ENCODE data around the gene TBX2.
A peak's percentile ranks its signal among the peaks of the same experiment; 100 is the strongest.

Gene TBX2

GRCh38 chr17:61411261-61412142 is 11.9 kb downstream of the TBX2 start:
- H3K27ac Mint-ChIP-seq: no peak overlapping the region
- H3K9me3 Mint-ChIP-seq: no peaks in the 10 kb centered on the region
- H3K4me1 Mint-ChIP-seq: peaks cover 16% of the 10 kb centered on the region
- H3K36me3 Mint-ChIP-seq: no peaks in the 10 kb centered on the region
- peaks cover 27% of the 10 kb centered on the region for H3K27me3 Mint-ChIP-seq
- H3K4me3 Mint-ChIP-seq: peak overlapping the region; percentile 57

- Mint-ChIP-seq H3K27me3 (peaks cover 24% of the 10 kb centered on the region), H3K9me3 (no peaks in the 10 kb centered on the region), H3K27ac (no peak overlapping the region), H3K36me3 (no peaks in the 10 kb centered on the region), H3K4me1 (peaks cover 16% of the 10 kb centered on the region), H3K4me3 (peak overlapping the region; percentile 71)
Observed at GRCh38 chr17:61412143-61412859, 12.7 kb downstream of the TBX2 start.

- Mint-ChIP-seq H3K4me1 (peaks cover 16% of the 10 kb centered on the region), H3K4me3 (peak overlapping the region; percentile 68), H3K9me3 (no peaks in the 10 kb centered on the region), H3K27me3 (peaks cover 19% of the 10 kb centered on the region), H3K27ac (no peak overlapping the region), H3K36me3 (no peaks in the 10 kb centered on the region)
Observed at GRCh38 chr17:61412860-61413660, 13.4 kb downstream of the TBX2 start.

GRCh38 chr17:61413661-61414126 is 14.1 kb downstream of the TBX2 start:
- H3K4me1 Mint-ChIP-seq: peaks cover 13% of the 10 kb centered on the region
- H3K27me3 Mint-ChIP-seq: peaks cover 13% of the 10 kb centered on the region
- no peaks in the 10 kb centered on the region for H3K9me3 Mint-ChIP-seq
- no peaks in the 10 kb centered on the region for H3K36me3 Mint-ChIP-seq
- peak overlapping the region; percentile 43 for H3K4me3 Mint-ChIP-seq
- H3K27ac Mint-ChIP-seq: no peak overlapping the region

- H3K4me3 Mint-ChIP-seq: no peak overlapping the region
- H3K9me3 Mint-ChIP-seq: no peaks in the 10 kb centered on the region
- H3K27ac Mint-ChIP-seq: no peak overlapping the region
- H3K36me3 Mint-ChIP-seq: no peaks in the 10 kb centered on the region
- peaks cover 15% of the 10 kb centered on the region for H3K27me3 Mint-ChIP-seq
- peaks cover 10% of the 10 kb centered on the region for H3K4me1 Mint-ChIP-seq
Observed at GRCh38 chr17:61414141-61414935, 14.7 kb downstream of the TBX2 start.

- no peak overlapping the region for H3K27ac Mint-ChIP-seq
- H3K36me3 Mint-ChIP-seq: no peaks in the 10 kb centered on the region
- peaks cover 8% of the 10 kb centered on the region for H3K4me1 Mint-ChIP-seq
- H3K27me3 Mint-ChIP-seq: peaks cover 14% of the 10 kb centered on the region
- no peaks in the 10 kb centered on the region for H3K9me3 Mint-ChIP-seq
- no peak overlapping the region for H3K4me3 Mint-ChIP-seq
Observed at GRCh38 chr17:61414936-61415251, 15.3 kb downstream of the TBX2 start.

- H3K27me3 Mint-ChIP-seq: peaks cover 14% of the 10 kb centered on the region
- peaks cover 1% of the 10 kb centered on the region for H3K4me1 Mint-ChIP-seq
- no peak overlapping the region for H3K4me3 Mint-ChIP-seq
- no peak overlapping the region for H3K27ac Mint-ChIP-seq
- no peaks in the 10 kb centered on the region for H3K36me3 Mint-ChIP-seq
- H3K9me3 Mint-ChIP-seq: no peaks in the 10 kb centered on the region
Observed at GRCh38 chr17:61415374-61416210, 15.9 kb downstream of the TBX2 start.

- Mint-ChIP-seq H3K4me1 (no peaks in the 10 kb centered on the region), H3K27me3 (peaks cover 13% of the 10 kb centered on the region), H3K27ac (no peak overlapping the region), H3K36me3 (no peaks in the 10 kb centered on the region), H3K4me3 (no peak overlapping the region), H3K9me3 (no peaks in the 10 kb centered on the region)
Observed at GRCh38 chr17:61416211-61416539, 16.5 kb downstream of the TBX2 start.

- Mint-ChIP-seq H3K4me3 (no peak overlapping the region), H3K27me3 (peaks cover 17% of the 10 kb centered on the region)
Observed at GRCh38 chr17:61416540-61417363, 17.1 kb downstream of the TBX2 start.

GRCh38 chr17:61418449-61418848 is 18.8 kb downstream of the TBX2 start:
- Mint-ChIP-seq H3K4me3 (no peak overlapping the region), H3K4me1 (no peaks in the 10 kb centered on the region), H3K27me3 (peaks cover 24% of the 10 kb centered on the region), H3K27ac (no peak overlapping the region), H3K9me3 (no peaks in the 10 kb centered on the region), H3K36me3 (no peaks in the 10 kb centered on the region)

More at GRCh38 chr17:61416540-61417363, 17.1 kb downstream of the TBX2 start:
- H3K36me3 Mint-ChIP-seq: no peaks in the 10 kb centered on the region
- no peaks in the 10 kb centered on the region for H3K4me1 Mint-ChIP-seq
- no peak overlapping the region for H3K27ac Mint-ChIP-seq
- H3K9me3 Mint-ChIP-seq: no peaks in the 10 kb centered on the region

- no peaks in the 10 kb centered on the region for H3K4me1 Mint-ChIP-seq
- no peaks in the 10 kb centered on the region for H3K9me3 Mint-ChIP-seq
- H3K27ac Mint-ChIP-seq: no peak overlapping the region
- H3K27me3 Mint-ChIP-seq: peaks cover 26% of the 10 kb centered on the region
- no peaks in the 10 kb centered on the region for H3K36me3 Mint-ChIP-seq
- H3K4me3 Mint-ChIP-seq: no peak overlapping the region
Observed at GRCh38 chr17:61419496-61420046, 19.9 kb downstream of the TBX2 start.

- no peaks in the 10 kb centered on the region for H3K36me3 Mint-ChIP-seq
- no peak overlapping the region for H3K27ac Mint-ChIP-seq
- H3K4me3 Mint-ChIP-seq: no peak overlapping the region
- peaks cover 26% of the 10 kb centered on the region for H3K27me3 Mint-ChIP-seq
- no peaks in the 10 kb centered on the region for H3K4me1 Mint-ChIP-seq
- no peaks in the 10 kb centered on the region for H3K9me3 Mint-ChIP-seq
Observed at GRCh38 chr17:61420052-61420451, 20.4 kb downstream of the TBX2 start.

- Mint-ChIP-seq H3K27me3 (peaks cover 28% of the 10 kb centered on the region), H3K9me3 (no peaks in the 10 kb centered on the region), H3K27ac (no peak overlapping the region), H3K36me3 (no peaks in the 10 kb centered on the region), H3K4me3 (no peak overlapping the region), H3K4me1 (no peaks in the 10 kb centered on the region)
Observed at GRCh38 chr17:61420745-61421398, 21.2 kb downstream of the TBX2 start.
